D721Med (cell line): ENCODE data around the gene ZMAT5.
A peak's percentile ranks its signal among the peaks of the same experiment; 100 is the strongest.

Experiments
- DNase-seq: peaks from one replicate; pipeline ENCODE4 v3.0.0; 2011; ENCODE audit warnings: low spot score; ENCODE audit not compliant: insufficient read length
- FAIRE-seq: peaks from 2 replicates; lab custom pipeline; 2011; peaks lifted over from hg19 to GRCh38; lab: Jason Lieb, UNC
- CTCF ChIP-seq: IDR thresholded peaks from 2 replicates; pipeline ENCODE4 v1.5.1; 2012; ENCODE audit warnings: mild to moderate bottlenecking, control low read depth; ENCODE audit not compliant: insufficient read depth; ENCODE audit errors: missing control alignments

ZMAT5 gene

GRCh38 chr22:29732883-29733282 lies 33.9 kb downstream of the ZMAT5 start:
- DNase-seq (no peak), FAIRE-seq (no peak)
- TF ChIP-seq CTCF, result no peak

- FAIRE-seq, result no peak
- TF ChIP-seq CTCF, result no peak
- DNase-seq, result no peak
These were observed 35.6 kb downstream of the ZMAT5 start for GRCh38 chr22:29731058-29731850.

- no peak for FAIRE-seq
- no peak for DNase-seq
- no peak for TF ChIP-seq CTCF
These were observed 37.6 kb downstream of the ZMAT5 start for GRCh38 chr22:29729161-29729560.

- DNase-seq (no peak), FAIRE-seq (no peak)
- peak; percentile 41 for TF ChIP-seq CTCF
These were observed 39.7 kb downstream of the ZMAT5 start for GRCh38 chr22:29727131-29727523.

- TF ChIP-seq CTCF, result no peak
- FAIRE-seq (no peak), DNase-seq (no peak)
These were observed 40.2 kb downstream of the ZMAT5 start for GRCh38 chr22:29726512-29727130.

GRCh38 chr22:29726106-29726505 lies 40.7 kb downstream of the ZMAT5 start:
- no peak for TF ChIP-seq CTCF
- DNase-seq (no peak), FAIRE-seq (no peak)

- FAIRE-seq (no peak), DNase-seq (no peak)
- TF ChIP-seq CTCF, result no peak
These were observed 42.0 kb downstream of the ZMAT5 start for GRCh38 chr22:29724843-29725242.
